ENCODE measurements around the gene MTMR11. TPM values are rescaled to one million over a fixed set of nuclear protein-coding genes. Genes with fewer than 3 reads are reported as not detected.

MTMR11 gene
- total and polyA plus RNA-seq, 9 of the 15 experiments (the other 6 are each of a cell fraction or from before 2014, with no cell fraction given) = 0.09 to 1.6 (median 0.51) TPM

DNA sequence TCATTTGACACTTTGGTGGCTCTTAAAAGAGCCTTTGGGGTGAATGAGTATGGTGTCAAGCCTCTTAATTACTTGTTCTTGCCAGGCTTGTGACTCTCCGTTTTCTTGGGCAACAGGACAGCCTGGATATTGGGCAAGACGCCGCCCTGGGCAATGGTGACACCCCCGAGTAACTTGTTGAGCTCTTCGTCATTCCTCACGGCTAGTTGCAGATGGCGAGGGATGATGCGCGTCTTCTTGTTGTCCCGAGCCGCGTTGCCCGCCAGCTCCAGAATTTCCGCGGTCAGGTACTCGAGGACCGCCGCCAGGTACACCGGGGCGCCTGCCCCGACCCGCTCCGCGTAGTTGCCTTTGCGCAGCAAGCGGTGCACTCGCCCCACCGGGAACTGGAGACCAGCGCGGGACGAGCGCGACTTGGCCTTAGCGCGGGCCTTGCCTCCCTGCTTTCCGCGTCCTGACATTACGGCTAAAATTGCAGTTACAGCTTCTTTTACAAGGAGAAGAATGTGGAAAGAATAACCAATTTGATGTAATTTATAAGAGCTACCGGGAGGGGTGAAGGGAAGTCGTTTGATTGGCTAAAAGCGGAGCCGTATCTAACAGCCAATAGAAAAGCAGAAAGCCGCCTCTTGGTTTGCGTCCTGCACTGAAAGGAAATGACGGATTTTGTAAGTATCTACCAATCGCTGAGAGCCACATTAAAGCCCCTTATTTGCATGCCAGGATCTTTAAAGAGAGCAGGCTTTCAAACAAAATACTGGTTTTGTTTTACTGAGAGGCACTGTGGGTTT, 49.0 kb downstream of the MTMR11 start (continued):
- 0 out of 2 replicates have a peak, but pooled peaks have one; percentile 0 for TF ChIP-seq ARID4B (CRISPR knock-in tag; IDR thresholded peaks at IDR 0.05)
- TF ChIP-seq MEF2A (IDR thresholded peaks at IDR 0.05; ENCODE audit: control insufficient read depth, low read depth, low read length) = peak; percentile 8; the same call in 1 of the 2 replicates
- TF ChIP-seq ZNF707 (CRISPR knock-in tag; conservative IDR thresholded peaks at IDR 0.05) = 0 out of 2 replicates have a peak, but pooled peaks have one; percentile 46
- TF ChIP-seq HNRNPLL (IDR thresholded peaks at IDR 0.05; ENCODE audit: low read depth, low read length, poor library complexity, severe bottlenecking) = peak; percentile 93
- TF ChIP-seq SUPT5H (IDR thresholded peaks at IDR 0.05) = peak; percentile 89
- no peak for TF ChIP-seq ZNF23 (CRISPR knock-in tag; IDR thresholded peaks at IDR 0.05)
- TF ChIP-seq ZNF232 (CRISPR knock-in tag; IDR thresholded peaks at IDR 0.05) = peak; percentile 9; the same call in 1 of the 2 replicates
- peak; percentile 100 for TF ChIP-seq FIP1L1 (IDR thresholded peaks at IDR 0.05; ENCODE audit: low read depth, low read length, poor library complexity, severe bottlenecking)
- peak; percentile 94; the same call in 1 of the 2 replicates for TF ChIP-seq GTF2E2 (tag; IDR thresholded peaks at IDR 0.05)
- TF ChIP-seq EHMT2 (IDR thresholded peaks at IDR 0.05) = no peak
- no peak; the same call in 1 of the 2 replicates for TF ChIP-seq NFIC (IDR thresholded peaks at IDR 0.05)
- TF ChIP-seq, protein P1, sequence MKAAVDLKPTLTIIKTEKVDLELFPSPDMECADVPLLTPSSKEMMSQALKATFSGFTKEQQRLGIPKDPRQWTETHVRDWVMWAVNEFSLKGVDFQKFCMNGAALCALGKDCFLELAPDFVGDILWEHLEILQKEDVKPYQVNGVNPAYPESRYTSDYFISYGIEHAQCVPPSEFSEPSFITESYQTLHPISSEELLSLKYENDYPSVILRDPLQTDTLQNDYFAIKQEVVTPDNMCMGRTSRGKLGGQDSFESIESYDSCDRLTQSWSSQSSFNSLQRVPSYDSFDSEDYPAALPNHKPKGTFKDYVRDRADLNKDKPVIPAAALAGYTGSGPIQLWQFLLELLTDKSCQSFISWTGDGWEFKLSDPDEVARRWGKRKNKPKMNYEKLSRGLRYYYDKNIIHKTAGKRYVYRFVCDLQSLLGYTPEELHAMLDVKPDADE (conservative IDR thresholded peaks at IDR 0.05; ENCODE audit: control insufficient read depth, low read depth, low read length) = peak; percentile 26; the same call in 1 of the 2 replicates
- peak in 1 of 2 experiments; percentile 84; a peak in 1 of 4 replicates for TF ChIP-seq NONO (IDR thresholded peaks at IDR 0.05; ENCODE audit: low read depth in 2 of 2, low read length in 1 of 2)
- no peak for TF ChIP-seq ZNF239 (CRISPR knock-in tag; IDR thresholded peaks at IDR 0.05)

Data from K562 (cell line).